Parathyroid adenoma (tissue), 2 donors: ENCODE results near the gene WNK2.

Experiments used
- H2AFZ ChIP-seq: fragments of 300-600 bp; sonication (generic); one replicate; pipeline ENCODE4 v1.7.0; 2017; ENCODE audit warnings: antibody characterized with exemption, mild to moderate bottlenecking
- H3K27ac ChIP-seq: fragments of 300-600 bp; sonication (generic); one replicate; pipeline ENCODE4 v1.7.0; 2017
- H3K27me3 ChIP-seq: fragments of 300-600 bp; sonication (generic); one replicate; pipeline ENCODE4 v1.7.0; 2017; ENCODE audit warnings: low read length; ENCODE audit not compliant: control insufficient read depth, insufficient read depth
- H3K36me3 ChIP-seq: fragments of 300-600 bp; sonication (generic); one replicate; pipeline ENCODE4 v1.7.0; 2017; ENCODE audit warnings: low read length; ENCODE audit not compliant: control insufficient read depth, insufficient read depth
- H3K4me1 ChIP-seq: fragments of 300-600 bp; sonication (generic); one replicate; pipeline ENCODE4 v1.7.0; 2017; ENCODE audit warnings: control low read depth
- H3K4me2 ChIP-seq: fragments of 300-600 bp; sonication (generic); one replicate; pipeline ENCODE4 v1.7.0; 2017; ENCODE audit warnings: low read length
- H3K4me3 ChIP-seq: fragments of 300-600 bp; sonication (generic); one replicate; pipeline ENCODE4 v1.7.0; 2017; ENCODE audit warnings: low read depth, low read length
- H3K79me2 ChIP-seq: fragments of 300-600 bp; sonication (generic); one replicate; pipeline ENCODE4 v1.7.0; 2017; ENCODE audit warnings: control low read depth
- H3K9ac ChIP-seq: fragments of 300-600 bp; sonication (generic); one replicate; pipeline ENCODE4 v1.7.0; 2017; ENCODE audit warnings: mild to moderate bottlenecking
- H3K9me3 ChIP-seq: fragments of 300-600 bp; sonication (generic); one replicate; pipeline ENCODE4 v1.7.0; 2017; ENCODE audit warnings: low read length; ENCODE audit not compliant: control insufficient read depth
- TF ChIP-seq, protein P1 (sequence below): fragments of 300-600 bp; sonication (generic); IDR thresholded peaks from one replicate; pipeline ENCODE4 v1.7.0; 2017; ENCODE audit warnings: antibody characterized with exemption, mild to moderate bottlenecking
- donor health status: primary hyperparathyroidism.

WNK2 gene

DNA sequence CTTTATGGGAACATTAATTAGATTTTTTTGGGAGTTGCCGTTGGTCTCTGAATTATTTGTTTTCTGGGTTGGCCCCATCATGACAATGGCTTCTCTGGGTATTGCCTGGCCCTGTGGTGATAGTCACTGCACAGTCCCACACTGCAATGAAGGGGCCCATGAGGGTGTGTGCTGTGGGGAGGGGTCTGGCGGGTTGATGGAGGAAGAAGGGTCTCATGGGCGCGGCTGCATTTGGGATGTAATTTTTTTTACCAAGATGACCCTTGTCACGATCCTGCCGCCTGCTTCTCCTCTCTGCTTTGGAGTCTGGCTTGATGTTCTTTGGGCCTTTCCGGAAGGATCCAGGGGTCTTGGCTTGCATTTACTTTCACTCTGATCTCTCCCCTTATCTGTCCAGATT, 44.1 kb downstream of the WNK2 start:
- no peaks in the 10 kb centered on the region for H3K9me3 ChIP-seq
- no peak overlapping the region for H3K9ac ChIP-seq
- H3K4me3 ChIP-seq = no peak overlapping the region
- H3K27me3 ChIP-seq = no peaks in the 10 kb centered on the region
- no peaks in the 10 kb centered on the region for H3K79me2 ChIP-seq
- H3K4me1 ChIP-seq = peaks cover 2% of the 10 kb centered on the region
- H2AFZ ChIP-seq = no peak overlapping the region
- no peaks in the 10 kb centered on the region for H3K36me3 ChIP-seq
- H3K27ac ChIP-seq = no peak overlapping the region
- no peak overlapping the region for H3K4me2 ChIP-seq
- TF ChIP-seq, protein P1, sequence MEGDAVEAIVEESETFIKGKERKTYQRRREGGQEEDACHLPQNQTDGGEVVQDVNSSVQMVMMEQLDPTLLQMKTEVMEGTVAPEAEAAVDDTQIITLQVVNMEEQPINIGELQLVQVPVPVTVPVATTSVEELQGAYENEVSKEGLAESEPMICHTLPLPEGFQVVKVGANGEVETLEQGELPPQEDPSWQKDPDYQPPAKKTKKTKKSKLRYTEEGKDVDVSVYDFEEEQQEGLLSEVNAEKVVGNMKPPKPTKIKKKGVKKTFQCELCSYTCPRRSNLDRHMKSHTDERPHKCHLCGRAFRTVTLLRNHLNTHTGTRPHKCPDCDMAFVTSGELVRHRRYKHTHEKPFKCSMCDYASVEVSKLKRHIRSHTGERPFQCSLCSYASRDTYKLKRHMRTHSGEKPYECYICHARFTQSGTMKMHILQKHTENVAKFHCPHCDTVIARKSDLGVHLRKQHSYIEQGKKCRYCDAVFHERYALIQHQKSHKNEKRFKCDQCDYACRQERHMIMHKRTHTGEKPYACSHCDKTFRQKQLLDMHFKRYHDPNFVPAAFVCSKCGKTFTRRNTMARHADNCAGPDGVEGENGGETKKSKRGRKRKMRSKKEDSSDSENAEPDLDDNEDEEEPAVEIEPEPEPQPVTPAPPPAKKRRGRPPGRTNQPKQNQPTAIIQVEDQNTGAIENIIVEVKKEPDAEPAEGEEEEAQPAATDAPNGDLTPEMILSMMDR = no peak

DNA sequence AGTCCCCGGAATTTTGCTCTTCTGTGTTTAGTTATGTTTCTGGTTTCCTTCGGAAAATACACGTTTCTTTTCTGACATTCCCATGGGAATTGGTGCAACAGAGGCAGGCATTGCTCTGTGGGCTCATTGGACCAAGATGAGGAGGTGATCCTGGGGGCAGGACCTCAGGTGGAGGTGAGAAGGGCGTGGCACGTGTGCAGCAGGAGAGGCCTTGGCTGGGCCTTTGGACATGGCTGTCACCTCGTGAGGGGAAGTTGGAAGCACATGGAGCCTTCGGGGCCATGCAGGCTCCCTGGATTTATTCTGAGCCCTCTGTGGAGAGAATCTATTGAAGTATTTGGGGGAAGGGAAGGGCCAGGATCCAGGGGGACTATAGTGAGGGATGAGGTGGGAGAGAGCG, 44.5 kb downstream of the WNK2 start:
- Histone ChIP-seq H3K9me3 (no peaks in the 10 kb centered on the region), H3K4me1 (no peaks in the 10 kb centered on the region), H3K9ac (no peak overlapping the region), H3K27ac (no peak overlapping the region), H3K4me3 (no peak overlapping the region), H3K4me2 (no peak overlapping the region), H3K27me3 (no peaks in the 10 kb centered on the region), H3K36me3 (no peaks in the 10 kb centered on the region), H3K79me2 (no peaks in the 10 kb centered on the region), H2AFZ (no peak overlapping the region)
- TF ChIP-seq, protein P1 = no peak

DNA sequence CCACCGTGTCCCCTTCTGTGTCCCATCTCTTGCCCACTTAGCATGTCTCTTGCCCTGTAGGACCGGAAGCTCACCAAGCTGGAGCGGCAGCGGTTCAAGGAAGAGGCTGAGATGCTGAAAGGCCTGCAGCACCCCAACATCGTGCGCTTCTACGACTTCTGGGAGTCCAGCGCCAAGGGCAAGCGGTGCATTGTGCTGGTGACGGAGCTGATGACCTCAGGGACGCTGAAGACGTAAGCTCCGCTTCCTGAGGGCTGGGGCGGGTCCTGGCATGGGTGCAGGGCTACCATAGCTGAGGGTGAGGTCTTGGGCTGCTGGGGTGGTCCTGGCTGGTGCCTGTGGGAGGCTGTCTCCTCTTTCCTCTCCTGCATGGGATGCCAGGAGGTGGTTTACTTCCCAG, 45.7 kb downstream of the WNK2 start:
- Histone ChIP-seq H2AFZ (no peak overlapping the region), H3K27ac (no peak overlapping the region), H3K79me2 (no peaks in the 10 kb centered on the region), H3K4me2 (no peak overlapping the region), H3K4me1 (no peaks in the 10 kb centered on the region), H3K9me3 (no peaks in the 10 kb centered on the region), H3K4me3 (no peak overlapping the region), H3K36me3 (no peaks in the 10 kb centered on the region), H3K27me3 (no peaks in the 10 kb centered on the region), H3K9ac (no peak overlapping the region)
- TF ChIP-seq, protein P1 = no peak

DNA sequence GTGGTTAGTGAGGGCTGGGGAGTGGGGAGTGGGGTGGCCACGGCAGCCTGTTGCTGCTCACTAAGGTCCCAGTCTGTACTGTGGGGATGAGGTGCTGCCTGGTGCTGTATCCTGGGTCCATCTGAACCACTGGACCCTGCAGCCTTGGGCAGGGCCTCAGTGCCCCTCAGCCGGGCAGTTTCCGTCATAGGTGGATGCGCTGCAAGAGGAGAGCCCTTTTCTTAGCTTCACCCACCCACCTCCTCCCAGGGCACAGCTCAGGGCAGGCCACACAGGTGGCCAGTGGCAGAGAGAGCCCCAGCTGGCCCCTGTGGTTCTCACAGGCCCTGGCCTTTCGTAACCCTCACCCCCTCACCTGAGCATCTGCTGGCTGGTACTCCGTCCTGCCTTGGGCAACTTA, 46.2 kb downstream of the WNK2 start:
- TF ChIP-seq, protein P1 = no peak
- no peaks in the 10 kb centered on the region for H3K4me1 ChIP-seq
- no peaks in the 10 kb centered on the region for H3K9me3 ChIP-seq
- no peak overlapping the region for H2AFZ ChIP-seq
- no peaks in the 10 kb centered on the region for H3K79me2 ChIP-seq
- no peak overlapping the region for H3K4me2 ChIP-seq
- no peak overlapping the region for H3K9ac ChIP-seq
- H3K27me3 ChIP-seq = no peaks in the 10 kb centered on the region
- H3K36me3 ChIP-seq = no peaks in the 10 kb centered on the region
- no peak overlapping the region for H3K27ac ChIP-seq
- H3K4me3 ChIP-seq = no peak overlapping the region

DNA sequence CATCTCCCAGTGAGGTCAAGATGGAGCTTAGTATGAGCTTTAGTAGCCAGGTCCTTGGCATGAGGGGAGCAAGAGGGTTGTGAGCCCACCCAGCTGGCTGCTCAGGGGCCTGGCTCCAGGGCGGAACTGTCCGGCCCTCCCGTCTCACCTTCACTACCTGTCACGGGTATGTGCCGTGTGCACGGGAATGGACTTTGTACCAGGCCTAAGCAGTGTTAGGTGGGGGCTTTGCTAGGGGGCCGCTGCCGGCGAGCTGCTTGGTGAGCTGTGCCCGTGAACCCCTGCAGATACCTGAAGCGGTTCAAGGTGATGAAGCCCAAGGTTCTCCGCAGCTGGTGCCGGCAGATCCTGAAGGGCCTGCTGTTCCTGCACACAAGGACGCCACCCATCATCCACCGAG, 46.7 kb downstream of the WNK2 start:
- Histone ChIP-seq H3K27ac (no peak overlapping the region), H3K9me3 (no peaks in the 10 kb centered on the region), H3K4me2 (no peak overlapping the region), H2AFZ (no peak overlapping the region), H3K79me2 (no peaks in the 10 kb centered on the region), H3K9ac (no peak overlapping the region), H3K4me1 (no peaks in the 10 kb centered on the region), H3K36me3 (no peaks in the 10 kb centered on the region), H3K4me3 (no peak overlapping the region), H3K27me3 (no peaks in the 10 kb centered on the region)
- TF ChIP-seq, protein P1 = no peak
